Measurements from ENCODE around the gene SHROOM3.

Gene SHROOM3

DNA sequence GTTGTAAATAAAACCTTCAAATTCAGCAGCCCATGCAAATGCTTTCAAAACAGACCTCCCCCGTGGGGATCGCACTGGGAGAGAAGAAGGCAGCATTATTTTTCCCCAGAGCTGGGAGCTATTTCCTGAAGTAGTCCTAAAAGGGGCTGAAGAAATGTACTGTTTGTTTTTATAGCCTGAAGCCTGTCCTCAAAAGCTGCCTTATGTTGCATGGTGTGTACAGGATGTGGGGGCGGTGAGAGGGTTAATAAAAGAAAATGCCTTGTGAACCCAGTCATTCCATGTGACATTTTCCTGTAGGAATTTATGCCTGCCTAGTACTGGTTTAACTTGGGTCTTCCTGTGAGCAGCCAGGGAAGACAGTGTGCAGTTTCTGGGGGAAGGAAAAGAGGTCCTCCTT is 318.8 kb downstream of the SHROOM3 start:
- no peak overlapping the region for H3K23ac ChIP-seq (ENCODE audit: low read length in 2 of 2)
- DNase-seq: peak; percentile 94
- H3K9ac ChIP-seq (ENCODE audit: low read length): peak overlapping the region; percentile 80
- H4K8ac ChIP-seq (ENCODE audit: low read length): no peak overlapping the region
- peaks cover 5% of the 10 kb centered on the region for H3K79me1 ChIP-seq (replicated peaks; ENCODE audit: low read length, poor library complexity, severe bottlenecking)
- H3K9me3 ChIP-seq (ENCODE audit: control insufficient read depth, low read length): no peaks in the 10 kb centered on the region
- no peak overlapping the region for H4K91ac ChIP-seq (ENCODE audit: low read length)
- no peak overlapping the region for H2BK15ac ChIP-seq (ENCODE audit: low read depth, poor library complexity, severe bottlenecking)
- H2BK120ac ChIP-seq (ENCODE audit: low read depth, low read length): no peak overlapping the region
- 1% methylated on average over 3 of the region's 3 CpGs for WGBS
- H2AFZ ChIP-seq (ENCODE audit: low read depth, low read length): no peak overlapping the region
- H2BK12ac ChIP-seq (ENCODE audit: low read length in 2 of 2): no peak overlapping the region
- H2BK5ac ChIP-seq (ENCODE audit: low read depth, low read length, poor library complexity, severe bottlenecking): no peak overlapping the region
- H2AK5ac ChIP-seq (ENCODE audit: low read length, severe bottlenecking): no peak overlapping the region
- H3K18ac ChIP-seq (ENCODE audit: low read depth in 1 of 2, low read length in 2 of 2): peak overlapping the region; percentile 85 to 93
- H3K36me3 ChIP-seq (ENCODE audit: control insufficient read depth in 1 of 2, insufficient read depth in 2 of 2, low read depth in 1 of 2, low read length in 2 of 2): peaks cover 0 to 9% of the 10 kb centered on the region in 2 experiments
- H3K4ac ChIP-seq (ENCODE audit: low read depth in 1 of 2, low read length in 2 of 2): no peak overlapping the region
- peak overlapping the region; percentile 93 for H3K27ac ChIP-seq (ENCODE audit: low read length, poor library complexity, severe bottlenecking)
- H3K14ac ChIP-seq (ENCODE audit: low read length in 2 of 2): no peak overlapping the region
- no peaks in the 10 kb centered on the region for H3K27me3 ChIP-seq (ENCODE audit: control insufficient read depth in 1 of 2, insufficient read depth in 1 of 2, low read length in 2 of 2)
- H3K4me2 ChIP-seq (ENCODE audit: low read length, poor library complexity, severe bottlenecking): peak overlapping the region; percentile 65
- H3K4me3 ChIP-seq (ENCODE audit: insufficient read depth in 1 of 2, low read depth in 1 of 2, low read length in 2 of 2): peak overlapping the region in 1 of 2 experiments; percentile 33
- peaks cover 21% of the 10 kb centered on the region for H3K4me1 ChIP-seq (ENCODE audit: control insufficient read depth, insufficient read depth, low read depth, low read length)

DNA sequence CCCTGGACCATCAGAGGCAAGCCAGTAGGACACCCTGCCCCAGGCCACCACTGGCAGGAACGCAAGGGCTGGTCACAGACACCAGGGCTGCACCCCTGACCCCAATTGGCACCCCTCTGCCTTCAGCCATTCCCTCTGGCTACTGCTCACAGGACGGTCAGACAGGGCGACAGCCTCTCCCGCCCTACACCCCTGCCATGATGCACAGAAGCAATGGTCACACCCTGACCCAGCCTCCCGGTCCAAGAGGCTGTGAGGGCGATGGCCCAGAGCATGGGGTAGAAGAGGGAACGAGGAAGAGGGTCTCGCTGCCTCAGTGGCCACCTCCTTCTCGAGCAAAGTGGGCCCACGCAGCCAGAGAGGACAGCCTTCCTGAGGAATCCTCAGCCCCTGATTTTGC is 319.4 kb downstream of the SHROOM3 start:
- no peaks in the 10 kb centered on the region for H3K27me3 ChIP-seq (ENCODE audit: control insufficient read depth in 1 of 2, insufficient read depth in 1 of 2, low read length in 2 of 2)
- H2BK5ac ChIP-seq (ENCODE audit: low read depth, low read length, poor library complexity, severe bottlenecking): peak overlapping the region; percentile 20
- H2BK12ac ChIP-seq (ENCODE audit: low read length in 2 of 2): peak overlapping the region; percentile 92 to 95
- H3K4me2 ChIP-seq (ENCODE audit: low read length, poor library complexity, severe bottlenecking): no peak overlapping the region
- H2BK15ac ChIP-seq (ENCODE audit: low read depth, poor library complexity, severe bottlenecking): peak overlapping the region; percentile 78
- H3K23ac ChIP-seq (ENCODE audit: low read length in 2 of 2): no peak overlapping the region
- no peak for DNase-seq
- H3K4me1 ChIP-seq (ENCODE audit: control insufficient read depth, insufficient read depth, low read depth, low read length): peaks cover 23% of the 10 kb centered on the region
- peaks cover 4% of the 10 kb centered on the region for H3K79me1 ChIP-seq (replicated peaks; ENCODE audit: low read length, poor library complexity, severe bottlenecking)
- peak overlapping the region; percentile 100 for H4K91ac ChIP-seq (ENCODE audit: low read length)
- no peak overlapping the region for H2AFZ ChIP-seq (ENCODE audit: low read depth, low read length)
- peak overlapping the region in 1 of 2 experiments; percentile 92 for H3K14ac ChIP-seq (ENCODE audit: low read length in 2 of 2)
- peak overlapping the region; percentile 85 to 93 for H3K18ac ChIP-seq (ENCODE audit: low read depth in 1 of 2, low read length in 2 of 2)
- peak overlapping the region; percentile 97 for H4K8ac ChIP-seq (ENCODE audit: low read length)
- peak overlapping the region; percentile 93 for H3K27ac ChIP-seq (ENCODE audit: low read length, poor library complexity, severe bottlenecking)
- no peaks in the 10 kb centered on the region for H3K9me3 ChIP-seq (ENCODE audit: control insufficient read depth, low read length)
- no peak overlapping the region for H3K4me3 ChIP-seq (ENCODE audit: insufficient read depth in 1 of 2, low read depth in 1 of 2, low read length in 2 of 2)
- peak overlapping the region; percentile 80 for H3K9ac ChIP-seq (ENCODE audit: low read length)
- peak overlapping the region; percentile 99 for H2BK120ac ChIP-seq (ENCODE audit: low read depth, low read length)
- peaks cover 0 to 9% of the 10 kb centered on the region in 2 experiments for H3K36me3 ChIP-seq (ENCODE audit: control insufficient read depth in 1 of 2, insufficient read depth in 2 of 2, low read depth in 1 of 2, low read length in 2 of 2)
- peak overlapping the region; percentile 67 for H2AK5ac ChIP-seq (ENCODE audit: low read length, severe bottlenecking)
- peak overlapping the region; percentile 84 to 90 for H3K4ac ChIP-seq (ENCODE audit: low read depth in 1 of 2, low read length in 2 of 2)
- WGBS: 89% methylated on average over 10 of the region's 10 CpGs

DNA sequence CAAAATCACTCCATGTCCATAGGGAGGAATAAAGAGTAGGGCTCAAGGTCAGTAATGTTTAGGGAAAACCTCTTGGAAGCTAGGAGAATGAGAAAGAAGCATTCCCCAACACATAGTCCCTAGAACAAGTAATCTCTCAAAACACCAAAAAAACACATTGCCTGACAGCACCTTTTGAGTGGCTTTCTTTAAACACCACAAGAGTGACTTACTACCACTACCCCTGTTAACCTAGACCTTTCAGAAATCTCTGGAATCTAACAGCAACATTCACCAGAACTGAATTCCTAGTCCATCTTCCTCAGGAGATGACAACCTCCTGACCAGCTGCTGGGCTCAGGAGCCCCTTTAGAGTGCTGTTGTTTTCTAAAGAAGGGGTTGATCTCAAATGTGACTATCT is 320.7 kb downstream of the SHROOM3 start:
- no peak overlapping the region for H3K4me3 ChIP-seq (ENCODE audit: insufficient read depth in 1 of 2, low read depth in 1 of 2, low read length in 2 of 2)

DNA sequence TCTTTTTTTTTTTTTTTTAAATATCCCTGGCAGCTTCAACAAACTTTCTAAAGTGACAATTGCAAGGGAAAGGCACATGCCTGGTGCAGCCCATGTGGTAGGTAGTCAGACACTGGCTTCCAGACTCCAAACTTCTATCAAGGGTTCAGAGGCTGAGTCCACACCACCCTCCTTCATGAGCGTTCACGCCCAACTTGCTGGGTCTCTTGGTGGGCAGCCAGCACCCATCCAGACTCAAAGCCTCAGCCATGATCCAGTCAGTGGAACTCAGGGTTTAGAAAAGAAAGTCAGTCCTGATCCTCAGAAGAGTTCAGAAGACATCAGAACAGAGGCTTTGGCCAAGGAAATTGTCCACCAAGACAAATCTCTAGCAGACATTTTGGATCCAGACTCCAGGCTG is 321.4 kb downstream of the SHROOM3 start:
- Histone ChIP-seq H4K8ac (ENCODE audit: low read length) (no peak overlapping the region), H2AFZ (ENCODE audit: low read depth, low read length) (no peak overlapping the region), H3K27me3 (ENCODE audit: control insufficient read depth in 1 of 2, insufficient read depth in 1 of 2, low read length in 2 of 2) (no peaks in the 10 kb centered on the region), H3K4me1 (ENCODE audit: control insufficient read depth, insufficient read depth, low read depth, low read length) (peaks cover 23% of the 10 kb centered on the region), H2BK120ac (ENCODE audit: low read depth, low read length) (no peak overlapping the region), H3K4me3 (ENCODE audit: insufficient read depth in 1 of 2, low read depth in 1 of 2, low read length in 2 of 2) (no peak overlapping the region), H3K14ac (ENCODE audit: low read length in 2 of 2) (peak overlapping the region in 1 of 2 experiments; percentile 49), H3K4ac (ENCODE audit: low read depth in 1 of 2, low read length in 2 of 2) (peak overlapping the region in 1 of 2 experiments; percentile 17), H3K36me3 (ENCODE audit: control insufficient read depth in 1 of 2, insufficient read depth in 2 of 2, low read depth in 1 of 2, low read length in 2 of 2) (peaks cover 0 to 9% of the 10 kb centered on the region in 2 experiments), H2AK5ac (ENCODE audit: low read length, severe bottlenecking) (peak overlapping the region; percentile 42), H3K27ac (ENCODE audit: low read length, poor library complexity, severe bottlenecking) (no peak overlapping the region), H2BK15ac (ENCODE audit: low read depth, poor library complexity, severe bottlenecking) (peak overlapping the region; percentile 4), H3K23ac (ENCODE audit: low read length in 2 of 2) (no peak overlapping the region), H3K9ac (ENCODE audit: low read length) (no peak overlapping the region), H3K18ac (ENCODE audit: low read depth in 1 of 2, low read length in 2 of 2) (peak overlapping the region; percentile 23 to 82), H3K4me2 (ENCODE audit: low read length, poor library complexity, severe bottlenecking) (no peak overlapping the region), H4K91ac (ENCODE audit: low read length) (peak overlapping the region; percentile 2), H2BK5ac (ENCODE audit: low read depth, low read length, poor library complexity, severe bottlenecking) (no peak overlapping the region), H2BK12ac (ENCODE audit: low read length in 2 of 2) (peak overlapping the region; percentile 7 to 91), H3K9me3 (ENCODE audit: control insufficient read depth, low read length) (no peaks in the 10 kb centered on the region), H3K79me1 (replicated peaks; ENCODE audit: low read length, poor library complexity, severe bottlenecking) (peaks cover 4% of the 10 kb centered on the region)
- 100% methylated on average over 2 of the region's 2 CpGs for WGBS
- DNase-seq: no peak

More for the DNA sequence above, 320.7 kb downstream of the SHROOM3 start:
- no peak overlapping the region for H3K18ac ChIP-seq (ENCODE audit: low read depth in 1 of 2, low read length in 2 of 2)
- no peak overlapping the region for H2BK5ac ChIP-seq (ENCODE audit: low read depth, low read length, poor library complexity, severe bottlenecking)
- no peaks in the 10 kb centered on the region for H3K9me3 ChIP-seq (ENCODE audit: control insufficient read depth, low read length)
- peaks cover 4% of the 10 kb centered on the region for H3K79me1 ChIP-seq (replicated peaks; ENCODE audit: low read length, poor library complexity, severe bottlenecking)
- H3K27ac ChIP-seq (ENCODE audit: low read length, poor library complexity, severe bottlenecking): no peak overlapping the region
- peak overlapping the region in 1 of 2 experiments; percentile 43 for H2BK12ac ChIP-seq (ENCODE audit: low read length in 2 of 2)
- H3K27me3 ChIP-seq (ENCODE audit: control insufficient read depth in 1 of 2, insufficient read depth in 1 of 2, low read length in 2 of 2): no peaks in the 10 kb centered on the region
- no peak overlapping the region for H3K23ac ChIP-seq (ENCODE audit: low read length in 2 of 2)
- no peak overlapping the region for H2AFZ ChIP-seq (ENCODE audit: low read depth, low read length)
- H3K4ac ChIP-seq (ENCODE audit: low read depth in 1 of 2, low read length in 2 of 2): no peak overlapping the region
- DNase-seq: no peak
- no peak overlapping the region for H2AK5ac ChIP-seq (ENCODE audit: low read length, severe bottlenecking)
- no peak overlapping the region for H3K9ac ChIP-seq (ENCODE audit: low read length)
- H3K4me2 ChIP-seq (ENCODE audit: low read length, poor library complexity, severe bottlenecking): no peak overlapping the region
- peaks cover 23% of the 10 kb centered on the region for H3K4me1 ChIP-seq (ENCODE audit: control insufficient read depth, insufficient read depth, low read depth, low read length)
- H4K91ac ChIP-seq (ENCODE audit: low read length): no peak overlapping the region
- H2BK15ac ChIP-seq (ENCODE audit: low read depth, poor library complexity, severe bottlenecking): no peak overlapping the region
- H2BK120ac ChIP-seq (ENCODE audit: low read depth, low read length): no peak overlapping the region
- H4K8ac ChIP-seq (ENCODE audit: low read length): no peak overlapping the region
- H3K36me3 ChIP-seq (ENCODE audit: control insufficient read depth in 1 of 2, insufficient read depth in 2 of 2, low read depth in 1 of 2, low read length in 2 of 2): peaks cover 0 to 9% of the 10 kb centered on the region in 2 experiments
- H3K14ac ChIP-seq (ENCODE audit: low read length in 2 of 2): no peak overlapping the region
